Measurements from ENCODE around the gene USP3. TPM values are rescaled to one million over a fixed set of nuclear protein-coding genes. Genes with fewer than 3 reads are reported as not detected.
A peak's percentile ranks its signal among the peaks of the same experiment; 100 is the strongest.

Gene USP3, protein sequence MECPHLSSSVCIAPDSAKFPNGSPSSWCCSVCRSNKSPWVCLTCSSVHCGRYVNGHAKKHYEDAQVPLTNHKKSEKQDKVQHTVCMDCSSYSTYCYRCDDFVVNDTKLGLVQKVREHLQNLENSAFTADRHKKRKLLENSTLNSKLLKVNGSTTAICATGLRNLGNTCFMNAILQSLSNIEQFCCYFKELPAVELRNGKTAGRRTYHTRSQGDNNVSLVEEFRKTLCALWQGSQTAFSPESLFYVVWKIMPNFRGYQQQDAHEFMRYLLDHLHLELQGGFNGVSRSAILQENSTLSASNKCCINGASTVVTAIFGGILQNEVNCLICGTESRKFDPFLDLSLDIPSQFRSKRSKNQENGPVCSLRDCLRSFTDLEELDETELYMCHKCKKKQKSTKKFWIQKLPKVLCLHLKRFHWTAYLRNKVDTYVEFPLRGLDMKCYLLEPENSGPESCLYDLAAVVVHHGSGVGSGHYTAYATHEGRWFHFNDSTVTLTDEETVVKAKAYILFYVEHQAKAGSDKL
- total RNA-seq, result 10 to 100 TPM; 57.1 to 58.6 TPM

GRCh38 chr15:63504247-63504978 lies at the start of gene USP3:
TSS of gene USP3 (plus strand) at chr15:63504593. CDS start at chr15:63504740, 147 bp downstream.
- Mint-ChIP-seq H3K4me1 (ENCODE audit: low read depth) (peaks cover 74% of the 10 kb centered on the region), H3K27ac (peak within 1 kb of the TSS; percentile 99), H3K9me3 (no peaks in the 10 kb centered on the region), H3K27me3 (no peaks in the 10 kb centered on the region), H3K36me3 (ENCODE audit: low read depth) (peaks cover 12% of the 10 kb centered on the region), H3K4me3 (peak within 1 kb of the TSS; percentile 96)
- peak; percentile 93 for DNase-seq
- TF ChIP-seq CTCF (IDR thresholded peaks at IDR 0.05), result peak; percentile 65
- ATAC-seq, result peak; percentile 69
- CTCF ChIA-PET, result interaction anchor here (0.9 to 4.4 kb wide), 16 partner anchors 14 to 105 kb away, joined by 3 to 53 read pairs (median 4); partner anchors contain the start of gene FBXL22
- intact Hi-C loops (cut with micrococcal nuclease), result loop anchor here (5.0 kb wide), 1 partner anchor 37 kb away; no protein-coding TSS in a partner anchor
- POLR2A ChIA-PET, result interaction anchor here (0.6 to 5.5 kb wide), 19 partner anchors 10 to 589 kb away, joined by 3 to 62 read pairs (median 7); partner anchors contain the start of gene FBXL22

- CTCF ChIA-PET, result interaction anchor here (1.0 kb wide), 1 partner anchor 10 kb away, joined by 3 read pairs; no protein-coding TSS in a partner anchor
- H3K27ac Mint-ChIP-seq, result no peak overlapping the region
Measured at GRCh38 chr15:63456258-63456657, 48.1 kb upstream of the USP3 start.

GRCh38 chr15:63457379-63457778 lies 47.0 kb upstream of the USP3 start:
- Mint-ChIP-seq H3K27me3 (peaks cover 2% of the 10 kb centered on the region), H3K9me3 (no peaks in the 10 kb centered on the region), H3K36me3 (ENCODE audit: low read depth) (no peaks in the 10 kb centered on the region), H3K27ac (no peak overlapping the region), H3K4me1 (ENCODE audit: low read depth) (peaks cover 4% of the 10 kb centered on the region), H3K4me3 (no peak overlapping the region)
- no peak for TF ChIP-seq CTCF (IDR thresholded peaks at IDR 0.05)
- intact Hi-C loops (cut with micrococcal nuclease), result no loop called here
- ChIA-PET CTCF (no interaction called here), POLR2A (no interaction called here)
- DNase-seq (no peak), ATAC-seq (no peak)

More at GRCh38 chr15:63456258-63456657, 48.1 kb upstream of the USP3 start:
- no peaks in the 10 kb centered on the region for H3K36me3 Mint-ChIP-seq (ENCODE audit: low read depth)
- ATAC-seq (no peak), DNase-seq (no peak)
- no peaks in the 10 kb centered on the region for H3K9me3 Mint-ChIP-seq
- POLR2A ChIA-PET, result no interaction called here
- peaks cover 4% of the 10 kb centered on the region for H3K4me1 Mint-ChIP-seq (ENCODE audit: low read depth)
- H3K4me3 Mint-ChIP-seq, result no peak overlapping the region
- H3K27me3 Mint-ChIP-seq, result peaks cover 2% of the 10 kb centered on the region
- intact Hi-C loops (cut with micrococcal nuclease), result no loop called here
- TF ChIP-seq CTCF (IDR thresholded peaks at IDR 0.05), result no peak

GRCh38 chr15:63458026-63458425 lies 46.4 kb upstream of the USP3 start:
- Mint-ChIP-seq H3K27me3 (peaks cover 2% of the 10 kb centered on the region), H3K27ac (no peak overlapping the region), H3K36me3 (ENCODE audit: low read depth) (no peaks in the 10 kb centered on the region), H3K9me3 (no peaks in the 10 kb centered on the region), H3K4me1 (ENCODE audit: low read depth) (peaks cover 4% of the 10 kb centered on the region), H3K4me3 (no peak overlapping the region)
- ChIA-PET CTCF (no interaction called here), POLR2A (interaction anchor here (0.9 kb wide), 1 partner anchor 11 kb away, joined by 4 read pairs; no protein-coding TSS in a partner anchor)
- ATAC-seq, result no peak
- intact Hi-C loops (cut with micrococcal nuclease), result no loop called here
- TF ChIP-seq CTCF (IDR thresholded peaks at IDR 0.05), result no peak
- DNase-seq, result no peak

All from activated CD8-positive, alpha-beta T cell treated with anti-CD3 and anti-CD28 coated beads for 36 hours (primary cell).